ENCODE results near the gene MMP24OS. TPM values are rescaled to one million over a fixed set of nuclear protein-coding genes. Genes with fewer than 3 reads are reported as not detected.

Gene MMP24OS
- total and polyA plus RNA-seq, 10 of the 15 experiments (the other 5 are each of a cell fraction or from before 2014, with no cell fraction given) = 2.0 to 30.9 (median 10.9) TPM

DNA sequence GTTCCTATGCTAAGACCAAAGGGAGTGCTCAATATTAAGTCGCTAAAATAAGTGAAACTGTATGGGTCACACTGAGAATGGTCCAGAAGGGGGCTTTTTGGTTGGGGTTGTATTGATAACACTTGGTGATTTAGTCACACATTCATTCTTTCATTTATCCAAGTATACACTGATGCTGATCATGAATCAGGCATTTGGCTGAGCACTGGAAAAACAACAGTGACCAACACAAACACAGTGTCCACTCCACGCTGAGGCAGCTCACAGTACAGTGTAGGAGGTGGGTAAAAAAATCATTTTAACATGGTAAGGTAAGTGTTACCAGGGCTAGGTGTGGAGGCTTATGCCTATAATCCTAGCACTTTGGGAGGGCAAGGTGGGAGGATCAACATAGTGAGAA, 23.5 kb upstream of the MMP24OS start:
- Histone ChIP-seq H3K9me3 (replicated peaks; ENCODE audit: control insufficient read depth, insufficient read depth, low read length) (no peaks in the 10 kb centered on the region), H3K4me3 (no peak overlapping the region), H3K27me3 (replicated peaks in 1 of 2; ENCODE audit: control insufficient read depth in 2 of 2, insufficient read depth in 2 of 2, low read length in 1 of 2) (no peaks in the 10 kb centered on the region), H2AFZ (ENCODE audit: control insufficient read depth, low read depth, low read length) (no peak overlapping the region), H3K4me1 (ENCODE audit: control insufficient read depth, insufficient read depth, low read length) (peaks cover 3% of the 10 kb centered on the region), H3K4me2 (ENCODE audit: control insufficient read depth, insufficient read depth) (no peak overlapping the region), H3K27ac (ENCODE audit: control insufficient read depth, insufficient read depth) (no peak overlapping the region), H3K36me3 (ENCODE audit: control insufficient read depth in 2 of 2, insufficient read depth in 2 of 2, low read length in 1 of 2) (peaks cover 3 to 5% of the 10 kb centered on the region in 2 experiments; a peak in 2 of 4 replicates), H3K79me2 (ENCODE audit: control insufficient read depth, insufficient read depth, low read length) (no peaks in the 10 kb centered on the region), H4K20me1 (ENCODE audit: control insufficient read depth, insufficient read depth) (no peaks in the 10 kb centered on the region), H3K9ac (ENCODE audit: control insufficient read depth, insufficient read depth, low read length) (no peak overlapping the region)
- CTCF ChIA-PET = interaction anchor here (0.7 to 7.3 kb wide), 4 partner anchors 18 to 146 kb away, joined by 3 to 81 read pairs (median 24); partner anchors contain the start of gene EIF6
- RAD21 ChIA-PET (ENCODE audit: unreplicated experiment) = no interaction called here
- FAIRE-seq (no peak), ATAC-seq (no peak), DNase-seq (ENCODE audit: low read depth, low spot score) (no peak)
- SMC1A ChIA-PET (ENCODE audit: uncharacterized antibody, unreplicated experiment) = interaction anchor here (1.0 kb wide), 1 partner anchor 138 kb away, joined by 4 read pairs; no protein-coding TSS in a partner anchor
- BruUV-seq (replicated peaks) = no TSS peak
- 95% methylated on average over 2 of the region's 2 CpGs for WGBS (ENCODE audit: insufficient coverage, insufficient replicate concordance, low lambda C conversion rate, missing lambda C conversion rate)
- intact Hi-C loops (cut with micrococcal nuclease; ENCODE audit: unreplicated experiment) (no loop called here), in situ Hi-C loops (cut with MboI) (loop anchor here (5.0 kb wide), 1 partner anchor 146 kb away; no protein-coding TSS in a partner anchor)
- POLR2A ChIA-PET = no interaction called here
- TF ChIP-seq SMAD1 (IDR thresholded peaks at IDR 0.05; ENCODE audit: low read depth, partially characterized antibody) (no peak), NR2C2 (IDR thresholded peaks at IDR 0.05; ENCODE audit: borderline replicate concordance, control insufficient read depth, insufficient read length, low read depth) (no peak), MEF2A (IDR thresholded peaks at IDR 0.05; ENCODE audit: insufficient read depth, low read depth, low read length) (no peak), SUPT20H (IDR thresholded peaks at IDR 0.05; ENCODE audit: borderline replicate concordance, control insufficient read depth, low read depth, low read length) (no peak), ETV6 (conservative IDR thresholded peaks at IDR 0.05 in 1 of 2, IDR thresholded peaks at IDR 0.05 in 1 of 2; ENCODE audit: borderline replicate concordance in 1 of 2, low read depth in 1 of 2) (no peak), ASH2L (IDR thresholded peaks at IDR 0.05; ENCODE audit: borderline replicate concordance, low read depth) (no peak), CEBPB (IDR thresholded peaks at IDR 0.05; ENCODE audit: borderline replicate concordance in 1 of 2, low read depth in 2 of 2, low read length in 2 of 2) (no peak)
- TF ChIP-seq, protein P1, sequence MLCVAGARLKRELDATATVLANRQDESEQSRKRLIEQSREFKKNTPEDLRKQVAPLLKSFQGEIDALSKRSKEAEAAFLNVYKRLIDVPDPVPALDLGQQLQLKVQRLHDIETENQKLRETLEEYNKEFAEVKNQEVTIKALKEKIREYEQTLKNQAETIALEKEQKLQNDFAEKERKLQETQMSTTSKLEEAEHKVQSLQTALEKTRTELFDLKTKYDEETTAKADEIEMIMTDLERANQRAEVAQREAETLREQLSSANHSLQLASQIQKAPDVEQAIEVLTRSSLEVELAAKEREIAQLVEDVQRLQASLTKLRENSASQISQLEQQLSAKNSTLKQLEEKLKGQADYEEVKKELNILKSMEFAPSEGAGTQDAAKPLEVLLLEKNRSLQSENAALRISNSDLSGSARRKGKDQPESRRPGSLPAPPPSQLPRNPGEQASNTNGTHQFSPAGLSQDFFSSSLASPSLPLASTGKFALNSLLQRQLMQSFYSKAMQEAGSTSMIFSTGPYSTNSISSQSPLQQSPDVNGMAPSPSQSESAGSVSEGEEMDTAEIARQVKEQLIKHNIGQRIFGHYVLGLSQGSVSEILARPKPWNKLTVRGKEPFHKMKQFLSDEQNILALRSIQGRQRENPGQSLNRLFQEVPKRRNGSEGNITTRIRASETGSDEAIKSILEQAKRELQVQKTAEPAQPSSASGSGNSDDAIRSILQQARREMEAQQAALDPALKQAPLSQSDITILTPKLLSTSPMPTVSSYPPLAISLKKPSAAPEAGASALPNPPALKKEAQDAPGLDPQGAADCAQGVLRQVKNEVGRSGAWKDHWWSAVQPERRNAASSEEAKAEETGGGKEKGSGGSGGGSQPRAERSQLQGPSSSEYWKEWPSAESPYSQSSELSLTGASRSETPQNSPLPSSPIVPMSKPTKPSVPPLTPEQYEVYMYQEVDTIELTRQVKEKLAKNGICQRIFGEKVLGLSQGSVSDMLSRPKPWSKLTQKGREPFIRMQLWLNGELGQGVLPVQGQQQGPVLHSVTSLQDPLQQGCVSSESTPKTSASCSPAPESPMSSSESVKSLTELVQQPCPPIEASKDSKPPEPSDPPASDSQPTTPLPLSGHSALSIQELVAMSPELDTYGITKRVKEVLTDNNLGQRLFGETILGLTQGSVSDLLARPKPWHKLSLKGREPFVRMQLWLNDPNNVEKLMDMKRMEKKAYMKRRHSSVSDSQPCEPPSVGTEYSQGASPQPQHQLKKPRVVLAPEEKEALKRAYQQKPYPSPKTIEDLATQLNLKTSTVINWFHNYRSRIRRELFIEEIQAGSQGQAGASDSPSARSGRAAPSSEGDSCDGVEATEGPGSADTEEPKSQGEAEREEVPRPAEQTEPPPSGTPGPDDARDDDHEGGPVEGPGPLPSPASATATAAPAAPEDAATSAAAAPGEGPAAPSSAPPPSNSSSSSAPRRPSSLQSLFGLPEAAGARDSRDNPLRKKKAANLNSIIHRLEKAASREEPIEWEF (IDR thresholded peaks at IDR 0.05; ENCODE audit: insufficient replicate concordance, low read depth, low read length) = no peak
- TF ChIP-seq, protein P2, sequence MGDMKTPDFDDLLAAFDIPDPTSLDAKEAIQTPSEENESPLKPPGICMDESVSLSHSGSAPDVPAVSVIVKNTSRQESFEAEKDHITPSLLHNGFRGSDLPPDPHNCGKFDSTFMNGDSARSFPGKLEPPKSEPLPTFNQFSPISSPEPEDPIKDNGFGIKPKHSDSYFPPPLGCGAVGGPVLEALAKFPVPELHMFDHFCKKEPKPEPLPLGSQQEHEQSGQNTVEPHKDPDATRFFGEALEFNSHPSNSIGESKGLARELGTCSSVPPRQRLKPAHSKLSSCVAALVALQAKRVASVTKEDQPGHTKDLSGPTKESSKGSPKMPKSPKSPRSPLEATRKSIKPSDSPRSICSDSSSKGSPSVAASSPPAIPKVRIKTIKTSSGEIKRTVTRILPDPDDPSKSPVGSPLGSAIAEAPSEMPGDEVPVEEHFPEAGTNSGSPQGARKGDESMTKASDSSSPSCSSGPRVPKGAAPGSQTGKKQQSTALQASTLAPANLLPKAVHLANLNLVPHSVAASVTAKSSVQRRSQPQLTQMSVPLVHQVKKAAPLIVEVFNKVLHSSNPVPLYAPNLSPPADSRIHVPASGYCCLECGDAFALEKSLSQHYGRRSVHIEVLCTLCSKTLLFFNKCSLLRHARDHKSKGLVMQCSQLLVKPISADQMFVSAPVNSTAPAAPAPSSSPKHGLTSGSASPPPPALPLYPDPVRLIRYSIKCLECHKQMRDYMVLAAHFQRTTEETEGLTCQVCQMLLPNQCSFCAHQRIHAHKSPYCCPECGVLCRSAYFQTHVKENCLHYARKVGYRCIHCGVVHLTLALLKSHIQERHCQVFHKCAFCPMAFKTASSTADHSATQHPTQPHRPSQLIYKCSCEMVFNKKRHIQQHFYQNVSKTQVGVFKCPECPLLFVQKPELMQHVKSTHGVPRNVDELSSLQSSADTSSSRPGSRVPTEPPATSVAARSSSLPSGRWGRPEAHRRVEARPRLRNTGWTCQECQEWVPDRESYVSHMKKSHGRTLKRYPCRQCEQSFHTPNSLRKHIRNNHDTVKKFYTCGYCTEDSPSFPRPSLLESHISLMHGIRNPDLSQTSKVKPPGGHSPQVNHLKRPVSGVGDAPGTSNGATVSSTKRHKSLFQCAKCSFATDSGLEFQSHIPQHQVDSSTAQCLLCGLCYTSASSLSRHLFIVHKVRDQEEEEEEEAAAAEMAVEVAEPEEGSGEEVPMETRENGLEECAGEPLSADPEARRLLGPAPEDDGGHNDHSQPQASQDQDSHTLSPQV (IDR thresholded peaks at IDR 0.05) = no peak
- TF ChIP-seq, protein P3, sequence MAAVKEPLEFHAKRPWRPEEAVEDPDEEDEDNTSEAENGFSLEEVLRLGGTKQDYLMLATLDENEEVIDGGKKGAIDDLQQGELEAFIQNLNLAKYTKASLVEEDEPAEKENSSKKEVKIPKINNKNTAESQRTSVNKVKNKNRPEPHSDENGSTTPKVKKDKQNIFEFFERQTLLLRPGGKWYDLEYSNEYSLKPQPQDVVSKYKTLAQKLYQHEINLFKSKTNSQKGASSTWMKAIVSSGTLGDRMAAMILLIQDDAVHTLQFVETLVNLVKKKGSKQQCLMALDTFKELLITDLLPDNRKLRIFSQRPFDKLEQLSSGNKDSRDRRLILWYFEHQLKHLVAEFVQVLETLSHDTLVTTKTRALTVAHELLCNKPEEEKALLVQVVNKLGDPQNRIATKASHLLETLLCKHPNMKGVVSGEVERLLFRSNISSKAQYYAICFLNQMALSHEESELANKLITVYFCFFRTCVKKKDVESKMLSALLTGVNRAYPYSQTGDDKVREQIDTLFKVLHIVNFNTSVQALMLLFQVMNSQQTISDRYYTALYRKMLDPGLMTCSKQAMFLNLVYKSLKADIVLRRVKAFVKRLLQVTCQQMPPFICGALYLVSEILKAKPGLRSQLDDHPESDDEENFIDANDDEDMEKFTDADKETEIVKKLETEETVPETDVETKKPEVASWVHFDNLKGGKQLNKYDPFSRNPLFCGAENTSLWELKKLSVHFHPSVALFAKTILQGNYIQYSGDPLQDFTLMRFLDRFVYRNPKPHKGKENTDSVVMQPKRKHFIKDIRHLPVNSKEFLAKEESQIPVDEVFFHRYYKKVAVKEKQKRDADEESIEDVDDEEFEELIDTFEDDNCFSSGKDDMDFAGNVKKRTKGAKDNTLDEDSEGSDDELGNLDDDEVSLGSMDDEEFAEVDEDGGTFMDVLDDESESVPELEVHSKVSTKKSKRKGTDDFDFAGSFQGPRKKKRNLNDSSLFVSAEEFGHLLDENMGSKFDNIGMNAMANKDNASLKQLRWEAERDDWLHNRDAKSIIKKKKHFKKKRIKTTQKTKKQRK (IDR thresholded peaks at IDR 0.05; ENCODE audit: low read depth, low read length) = no peak
